Hepatocyte (in vitro differentiated cells): ENCODE data around the gene MYO1H.

Source experiments
- EZH2 ChIP-seq: fragments of 200-600 bp; sonication (generic); IDR thresholded peaks from 2 replicates; pipeline ENCODE4 v1.6.1; 2016; ENCODE audit warnings: antibody characterized with exemption, mild to moderate bottlenecking, borderline replicate concordance
- EZH2phosphoT487 ChIP-seq: fragments of 200-600 bp; sonication (generic); IDR thresholded peaks from one replicate; pipeline ENCODE4 v1.6.1; 2018; ENCODE audit warnings: antibody characterized with exemption, mild to moderate bottlenecking, low read depth, moderate library complexity; ENCODE audit not compliant: unreplicated experiment, severe bottlenecking
- TF ChIP-seq, protein P1 (sequence below): fragments of 200-600 bp; sonication (generic); IDR thresholded peaks from 2 replicates; pipeline ENCODE4 v1.5.1; 2016; ENCODE audit warnings: antibody characterized with exemption, mild to moderate bottlenecking; ENCODE audit not compliant: poor library complexity

DNA sequence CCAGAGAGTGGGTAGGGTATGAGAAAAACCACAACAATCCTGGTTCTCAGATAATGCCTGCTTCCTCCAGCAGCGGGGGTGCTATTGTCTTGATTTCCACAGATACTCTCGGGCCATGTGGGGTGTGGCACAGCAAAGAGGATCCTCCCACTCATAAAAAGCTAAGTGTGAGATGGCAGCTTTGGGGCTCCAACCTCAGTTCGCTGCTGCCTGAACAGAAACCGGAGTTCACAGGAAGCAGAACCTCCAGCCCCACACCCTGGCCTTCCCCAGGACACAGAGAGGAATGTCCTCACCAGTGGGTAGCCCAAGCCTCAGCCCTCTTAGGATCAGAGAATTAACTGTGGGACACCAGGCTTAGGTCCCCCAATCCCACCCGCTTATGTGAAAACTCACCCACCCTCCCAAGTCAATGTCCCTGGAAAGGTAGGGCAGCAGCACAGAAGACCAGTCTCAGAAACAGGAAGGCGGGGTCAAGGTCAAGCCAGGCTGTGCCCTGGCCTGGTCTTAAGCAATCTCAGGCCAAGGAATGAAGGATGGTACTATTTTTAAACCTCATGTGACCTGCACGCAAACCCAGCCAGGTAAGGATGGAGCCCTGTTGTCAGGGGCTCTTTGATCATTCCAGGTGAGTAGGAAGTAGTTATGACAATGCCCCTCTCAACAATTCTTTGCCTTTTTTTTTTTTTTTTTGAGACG lies 120.4 kb downstream of the MYO1H start:
- TF ChIP-seq, protein P1, sequence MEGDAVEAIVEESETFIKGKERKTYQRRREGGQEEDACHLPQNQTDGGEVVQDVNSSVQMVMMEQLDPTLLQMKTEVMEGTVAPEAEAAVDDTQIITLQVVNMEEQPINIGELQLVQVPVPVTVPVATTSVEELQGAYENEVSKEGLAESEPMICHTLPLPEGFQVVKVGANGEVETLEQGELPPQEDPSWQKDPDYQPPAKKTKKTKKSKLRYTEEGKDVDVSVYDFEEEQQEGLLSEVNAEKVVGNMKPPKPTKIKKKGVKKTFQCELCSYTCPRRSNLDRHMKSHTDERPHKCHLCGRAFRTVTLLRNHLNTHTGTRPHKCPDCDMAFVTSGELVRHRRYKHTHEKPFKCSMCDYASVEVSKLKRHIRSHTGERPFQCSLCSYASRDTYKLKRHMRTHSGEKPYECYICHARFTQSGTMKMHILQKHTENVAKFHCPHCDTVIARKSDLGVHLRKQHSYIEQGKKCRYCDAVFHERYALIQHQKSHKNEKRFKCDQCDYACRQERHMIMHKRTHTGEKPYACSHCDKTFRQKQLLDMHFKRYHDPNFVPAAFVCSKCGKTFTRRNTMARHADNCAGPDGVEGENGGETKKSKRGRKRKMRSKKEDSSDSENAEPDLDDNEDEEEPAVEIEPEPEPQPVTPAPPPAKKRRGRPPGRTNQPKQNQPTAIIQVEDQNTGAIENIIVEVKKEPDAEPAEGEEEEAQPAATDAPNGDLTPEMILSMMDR: no peak
- no peak for TF ChIP-seq EZH2
- TF ChIP-seq EZH2phosphoT487: no peak
